Sigmoid colon (tissue), 4 donors: ENCODE data around the gene RNF126.

Experiments used
- CTCF ChIP-seq, 4 experiments: fragments of 450-650 bp in 3 of 4; fragments of 200-600 bp in 1 of 4; IDR thresholded peaks; one replicate each; pipeline ENCODE4 v1.5.1; 2016 to 2019; ENCODE audit warnings: antibody characterized with exemption in 4 of 4, mild to moderate bottlenecking in 3 of 4, moderate library complexity in 2 of 4
- POLR2AphosphoS5 ChIP-seq, 4 donors: sonication (generic); formaldehyde crosslinking; IDR thresholded peaks; one replicate each; pipeline ENCODE4 v1.6.1; 2017; ENCODE audit warnings: antibody characterized with exemption in 4 of 4

- no peak for TF ChIP-seq CTCF (IDR thresholded peaks at IDR 0.05)
- TF ChIP-seq POLR2AphosphoS5 (IDR thresholded peaks at IDR 0.05): no peak
These were observed 52.8 kb downstream of the RNF126 start for GRCh38 chr19:610071-610800.
